Natural killer cell treated with Interleukin-12 subunit alpha and Interleukin-12 subunit beta and Interleukin-15 and Interleukin-18, amount 100 ng/mL, for 72 hours (primary cell): ENCODE measurements around the gene SOCS6. TPM values are rescaled to one million over a fixed set of nuclear protein-coding genes. Genes with fewer than 3 reads are reported as not detected.

ENCODE experiments used
- total RNA-seq, 2 donors: library from RNA; stranded (reverse); gene quantifications; one replicate each; pipeline ENCODE4 v1.2.3, GENCODE V29; 2022

Gene SOCS6
- total RNA-seq, 2 donors from 2014 or later = 2.8 to 5.4 TPM

Other genes starting within 250 kb of the SOCS6 start
- gene RTTN, start 83.4 kb upstream of the SOCS6 start, total RNA-seq = 10 to 100 TPM; 21.8 to 73.7 TPM